ENCODE measurements around the gene LEMD2. TPM values are rescaled to one million over a fixed set of nuclear protein-coding genes. Genes with fewer than 3 reads are reported as not detected.
A peak's percentile ranks its signal among the peaks of the same experiment; 100 is the strongest.

The LEMD2 gene
- total and polyA plus RNA-seq, 10 donors = 38.6 to 97.6 (median 61.6) TPM

DNA sequence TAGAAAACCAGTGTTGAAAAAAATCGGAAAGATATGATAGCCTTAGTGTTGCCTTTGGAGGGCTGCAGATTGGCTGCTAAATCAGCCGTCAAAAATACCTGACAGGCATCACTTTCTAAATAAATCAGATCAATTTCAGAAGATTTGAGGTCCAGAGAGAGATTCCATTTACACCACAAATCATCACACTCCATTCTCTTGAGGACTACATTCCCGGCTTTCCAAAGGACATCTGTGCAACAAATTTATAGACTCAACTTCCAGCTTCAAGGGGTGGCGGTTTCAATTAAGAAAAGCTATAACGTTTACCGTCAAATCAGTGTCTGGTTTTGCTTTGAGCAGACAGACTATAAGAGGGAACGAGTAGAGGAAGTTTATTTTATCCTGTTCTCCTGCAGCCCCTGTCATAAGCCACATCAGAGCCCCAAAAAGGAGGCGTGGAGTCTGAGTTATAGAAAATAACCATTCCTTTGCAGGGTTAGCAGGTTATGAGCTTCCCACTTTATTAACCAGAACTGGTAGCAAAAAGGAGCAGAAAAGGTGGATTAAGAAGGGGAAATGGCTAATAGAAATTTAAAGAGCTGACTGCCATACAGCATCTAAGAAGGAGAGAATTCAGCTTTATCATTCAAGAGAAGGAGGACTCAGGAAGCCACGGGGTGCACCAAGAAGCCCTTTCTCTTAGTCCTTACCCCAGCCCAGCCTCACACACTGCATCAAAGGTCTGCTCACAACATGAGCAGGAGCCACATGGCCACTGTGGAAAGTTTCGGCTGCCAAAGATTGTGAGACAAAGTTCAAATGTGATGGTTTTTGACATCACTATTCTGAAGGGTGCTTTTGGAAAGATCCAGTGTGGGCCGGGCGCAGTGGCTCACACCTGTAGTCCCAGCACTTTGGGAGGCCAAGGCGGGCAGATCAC, 64.6 kb downstream of the LEMD2 start:
- intact Hi-C loops (cut with DNase I; ENCODE audit: low total_unique reads) = no loop called here
- Histone ChIP-seq H3K4me3 (no peak overlapping the region), H3K27ac (no peak overlapping the region), H3K36me3 (peaks cover 0 to 5% (median 0%) of the 10 kb centered on the region in 6 donors), H3K4me1 (peaks cover 0 to 17% (median 9%) of the 10 kb centered on the region in 6 donors), H3K9me3 (no peaks in the 10 kb centered on the region), H3K27me3 (replicated peaks in 1 of 7) (peaks cover 0 to 15% (median 0%) of the 10 kb centered on the region in 7 donors)
- WGBS, 5 donors = 64 to 68% (median 65%) methylated on average over 12 to 13 of the region's 13 CpGs
- TF ChIP-seq POLR2AphosphoS5 (IDR thresholded peaks at IDR 0.05) = no peak
- TF ChIP-seq POLR2A (IDR thresholded peaks at IDR 0.05) = no peak
- TF ChIP-seq, protein P1, sequence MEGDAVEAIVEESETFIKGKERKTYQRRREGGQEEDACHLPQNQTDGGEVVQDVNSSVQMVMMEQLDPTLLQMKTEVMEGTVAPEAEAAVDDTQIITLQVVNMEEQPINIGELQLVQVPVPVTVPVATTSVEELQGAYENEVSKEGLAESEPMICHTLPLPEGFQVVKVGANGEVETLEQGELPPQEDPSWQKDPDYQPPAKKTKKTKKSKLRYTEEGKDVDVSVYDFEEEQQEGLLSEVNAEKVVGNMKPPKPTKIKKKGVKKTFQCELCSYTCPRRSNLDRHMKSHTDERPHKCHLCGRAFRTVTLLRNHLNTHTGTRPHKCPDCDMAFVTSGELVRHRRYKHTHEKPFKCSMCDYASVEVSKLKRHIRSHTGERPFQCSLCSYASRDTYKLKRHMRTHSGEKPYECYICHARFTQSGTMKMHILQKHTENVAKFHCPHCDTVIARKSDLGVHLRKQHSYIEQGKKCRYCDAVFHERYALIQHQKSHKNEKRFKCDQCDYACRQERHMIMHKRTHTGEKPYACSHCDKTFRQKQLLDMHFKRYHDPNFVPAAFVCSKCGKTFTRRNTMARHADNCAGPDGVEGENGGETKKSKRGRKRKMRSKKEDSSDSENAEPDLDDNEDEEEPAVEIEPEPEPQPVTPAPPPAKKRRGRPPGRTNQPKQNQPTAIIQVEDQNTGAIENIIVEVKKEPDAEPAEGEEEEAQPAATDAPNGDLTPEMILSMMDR (IDR thresholded peaks at IDR 0.05 in 8 of 11, conservative IDR thresholded peaks at IDR 0.05 in 3 of 11) = no peak
- peak; percentile 21 for DNase-seq

DNA sequence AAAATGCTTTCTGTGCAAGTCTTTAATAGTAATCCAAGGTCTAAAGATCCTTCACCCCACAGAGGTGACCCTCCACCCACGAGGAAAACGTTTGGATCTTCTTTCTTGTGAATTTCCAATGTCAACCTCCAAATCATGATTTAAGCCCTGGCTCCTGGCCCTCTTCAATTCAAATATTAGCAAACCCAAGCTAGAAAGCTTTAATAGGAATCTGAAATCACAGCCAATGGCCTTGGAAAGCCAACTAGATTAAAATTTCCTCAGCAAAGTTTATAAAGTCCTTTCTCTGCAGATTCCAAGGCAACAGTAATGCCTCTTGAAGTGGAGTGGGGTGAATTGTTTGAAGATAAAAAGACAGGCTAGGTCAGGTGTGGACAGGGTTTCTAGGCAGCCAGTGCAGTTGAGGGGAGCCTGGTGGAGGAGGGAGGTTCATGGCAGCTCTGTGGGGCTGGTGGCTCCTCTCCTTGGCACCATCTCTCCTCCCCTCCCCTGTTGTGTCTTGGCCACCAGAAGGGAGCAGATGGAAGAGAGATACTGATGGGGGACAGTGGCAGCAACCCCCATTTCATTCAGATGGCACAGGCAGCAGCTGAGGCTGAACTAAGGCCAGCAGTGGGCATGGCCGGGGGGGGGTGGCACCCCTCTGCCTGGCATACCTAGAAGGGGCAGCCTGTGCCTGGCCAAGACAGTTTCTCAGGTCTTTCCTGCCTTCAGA, 65.4 kb downstream of the LEMD2 start:
- no peak overlapping the region for H3K27ac ChIP-seq
- no peaks in the 10 kb centered on the region for H3K9me3 ChIP-seq
- H3K4me1 ChIP-seq = peaks cover 0 to 18% (median 9%) of the 10 kb centered on the region in 6 donors
- 57 to 70% (median 67%) methylated on average over 3 of the region's 3 CpGs for WGBS, 5 donors
- TF ChIP-seq POLR2AphosphoS5 (IDR thresholded peaks at IDR 0.05) (no peak), POLR2A (IDR thresholded peaks at IDR 0.05) (no peak)
- H3K36me3 ChIP-seq = peaks cover 0 to 5% (median 0%) of the 10 kb centered on the region in 6 donors
- intact Hi-C loops (cut with DNase I; ENCODE audit: low total_unique reads) = no loop called here
- H3K27me3 ChIP-seq (replicated peaks in 1 of 7) = peaks cover 0 to 15% (median 0%) of the 10 kb centered on the region in 7 donors
- H3K4me3 ChIP-seq = no peak overlapping the region
- DNase-seq = peak; percentile 25

GRCh38 chr6:33722103-33722623, 66.8 kb downstream of the LEMD2 start:
- no peaks in the 10 kb centered on the region for H3K9me3 ChIP-seq
- H3K4me1 ChIP-seq = peaks cover 0 to 16% (median 2%) of the 10 kb centered on the region in 6 donors
- intact Hi-C loops (cut with DNase I; ENCODE audit: low total_unique reads) = no loop called here
- no peak overlapping the region for H3K4me3 ChIP-seq
- peak; percentile 18 for DNase-seq
- TF ChIP-seq POLR2AphosphoS5 (IDR thresholded peaks at IDR 0.05) (no peak), POLR2A (IDR thresholded peaks at IDR 0.05) (no peak)
- TF ChIP-seq, protein P1 (IDR thresholded peaks at IDR 0.05 in 8 of 11, conservative IDR thresholded peaks at IDR 0.05 in 3 of 11) = no peak
- H3K27ac ChIP-seq = no peak overlapping the region
- 80 to 94% (median 83%) methylated on average over 5 of the region's 5 CpGs for WGBS, 5 donors
- peaks cover 0 to 15% (median 0%) of the 10 kb centered on the region in 7 donors for H3K27me3 ChIP-seq (replicated peaks in 1 of 7)
- no peaks in the 10 kb centered on the region for H3K36me3 ChIP-seq

GRCh38 chr6:33721508-33721907, 67.4 kb downstream of the LEMD2 start:
- TF ChIP-seq, protein P1 (IDR thresholded peaks at IDR 0.05 in 8 of 11, conservative IDR thresholded peaks at IDR 0.05 in 3 of 11) = no peak
- no peak for TF ChIP-seq POLR2A (IDR thresholded peaks at IDR 0.05)
- TF ChIP-seq POLR2AphosphoS5 (IDR thresholded peaks at IDR 0.05) = no peak
- peaks cover 0 to 16% (median 2%) of the 10 kb centered on the region in 6 donors for H3K4me1 ChIP-seq
- peaks cover 0 to 15% (median 0%) of the 10 kb centered on the region in 7 donors for H3K27me3 ChIP-seq (replicated peaks in 1 of 7)
- intact Hi-C loops (cut with DNase I; ENCODE audit: low total_unique reads) = no loop called here
- no peak overlapping the region for H3K4me3 ChIP-seq
- H3K9me3 ChIP-seq = no peaks in the 10 kb centered on the region
- H3K36me3 ChIP-seq = no peaks in the 10 kb centered on the region
- WGBS, 5 donors = 41 to 75% (median 60%) methylated on average over 5 of the region's 5 CpGs
- DNase-seq = no peak
- H3K27ac ChIP-seq = no peak overlapping the region

Other genes with a start within 250 kb of the LEMD2 start
- 10 to 100 TPM; 22.6 to 34.4 (median 28.3) TPM for gene BAK1, start 208.9 kb downstream of the LEMD2 start, total RNA-seq
- 10 to 100 TPM; 14.9 to 32.2 (median 20.6) TPM for gene BAK1, start 208.9 kb downstream of the LEMD2 start, polyA plus RNA-seq
- gene ITPR3, start 167.8 kb downstream of the LEMD2 start, total RNA-seq = 10 to 100 TPM; 42.1 to 95.6 (median 68.1) TPM
- gene ITPR3, start 167.8 kb downstream of the LEMD2 start, polyA plus RNA-seq = 10 to 100 TPM in 2 of 3 donors, 1 to 10 TPM in 1; 9.9 to 37.9 (median 20.0) TPM
- 10 to 100 TPM in 6 of 7 donors, 1 to 10 TPM in 1; 8.7 to 34.8 (median 22.4) TPM for gene UQCC2, start 77.4 kb downstream of the LEMD2 start, total RNA-seq
- gene UQCC2, start 77.4 kb downstream of the LEMD2 start, polyA plus RNA-seq = 10 to 100 TPM; 58.7 to 77.0 (median 66.4) TPM
- gene IP6K3, start 42.2 kb downstream of the LEMD2 start, total RNA-seq = 1 to 10 TPM in 6 of 7 donors, under 1 TPM in 1; 0.70 to 5.8 (median 2.7) TPM
- under 1 TPM; 0.30 to 0.64 (median 0.36) TPM for gene IP6K3, start 42.2 kb downstream of the LEMD2 start, polyA plus RNA-seq
- gene MLN, start 14.9 kb upstream of the LEMD2 start, total RNA-seq = not detected
- gene MLN, start 14.9 kb upstream of the LEMD2 start, polyA plus RNA-seq = not detected